ENCODE data around the gene ZNF587B.

- TF ChIP-seq POLR2A (IDR thresholded peaks at IDR 0.05; ENCODE audit: low read depth) = no peak
- TF ChIP-seq CTCF (IDR thresholded peaks at IDR 0.05) = peak in 1 of 3 experiments; percentile 29
Observed at GRCh38 chr19:57819475-57820148, 10.5 kb upstream of the ZNF587B start.

Measured in esophagus muscularis mucosa (tissue), 3 donors.